Measurements from ENCODE around the gene PTPRE. TPM values are rescaled to one million over a fixed set of nuclear protein-coding genes. Genes with fewer than 3 reads are reported as not detected.
A peak's percentile ranks its signal among the peaks of the same experiment; 100 is the strongest.

Gene PTPRE
- total and polyA plus RNA-seq, 8 donors, result 6.8 to 88.7 (median 9.3) TPM

DNA sequence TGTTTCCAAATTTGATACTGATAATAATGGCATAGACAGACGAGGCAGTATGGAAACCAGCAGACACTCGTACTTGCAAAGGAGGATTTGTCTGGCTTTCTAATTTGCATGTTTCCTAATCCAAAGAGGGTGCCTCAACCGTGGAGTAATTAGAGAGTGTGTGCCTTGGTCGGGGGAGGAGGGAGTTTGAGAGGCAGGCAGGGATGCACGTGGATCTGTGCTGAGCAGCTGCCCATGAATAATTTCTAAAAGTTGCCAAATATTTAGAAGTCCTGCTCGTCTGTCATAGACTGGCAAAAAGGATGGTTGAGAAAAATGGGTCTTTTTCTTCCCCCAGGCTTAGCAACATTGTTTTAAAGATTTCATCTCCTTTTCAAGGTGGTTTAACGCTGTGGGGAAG is 69.4 kb downstream of the PTPRE start:
- no peak overlapping the region for H3K4me3 ChIP-seq
- peaks cover 0 to 8% of the 10 kb centered on the region in 2 donors for H3K9me3 ChIP-seq
- peaks cover 18 to 83% of the 10 kb centered on the region in 2 donors for H3K4me1 ChIP-seq
- TF ChIP-seq CTCF (IDR thresholded peaks at IDR 0.05), result no peak
- H3K27ac ChIP-seq, result peak overlapping the region; percentile 72 to 81
- ATAC-seq (peak; percentile 7), DNase-seq (no peak)
- no peaks in the 10 kb centered on the region for H3K27me3 ChIP-seq
- no peaks in the 10 kb centered on the region for H3K36me3 ChIP-seq
- intact Hi-C loops (cut with DNase I), result no loop called here

DNA sequence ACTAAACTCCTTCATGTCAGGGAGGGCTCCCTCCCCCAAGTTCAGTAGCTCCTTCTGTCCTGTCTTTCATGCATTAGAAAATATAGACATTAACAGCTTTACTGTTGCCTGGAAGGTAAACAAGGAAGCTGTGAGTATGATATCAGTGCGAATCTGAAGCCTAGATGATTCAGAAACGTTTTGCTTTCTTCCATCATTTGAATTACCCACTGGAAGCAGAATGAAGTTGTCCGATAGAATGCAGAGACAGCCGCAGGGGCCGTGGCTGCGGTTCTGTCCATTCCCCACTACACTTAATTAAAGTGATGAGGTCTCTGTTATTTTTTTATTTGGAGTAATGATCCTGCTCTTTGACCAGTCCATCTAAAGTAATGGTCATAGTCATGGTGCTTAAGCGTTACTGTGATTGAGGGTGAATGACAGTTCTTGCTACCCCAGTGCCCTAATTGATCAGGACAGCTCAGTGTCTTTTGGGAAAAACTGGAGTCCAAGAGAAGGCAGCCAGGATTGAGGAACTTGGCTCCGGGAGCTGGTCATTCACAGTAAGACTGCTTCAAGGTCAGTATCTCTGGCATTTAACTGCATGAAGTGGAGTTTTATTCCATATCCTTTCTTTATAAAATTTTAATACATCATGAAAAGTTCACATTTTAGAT is 69.9 kb downstream of the PTPRE start:
- TF ChIP-seq CTCF (IDR thresholded peaks at IDR 0.05), result no peak
- peak; percentile 11 for ATAC-seq
- no peak for DNase-seq
- Histone ChIP-seq H3K4me3 (no peak overlapping the region), H3K27ac (peak overlapping the region; percentile 72 to 81), H3K27me3 (no peaks in the 10 kb centered on the region), H3K4me1 (peaks cover 18 to 77% of the 10 kb centered on the region in 2 donors), H3K9me3 (peaks cover 0 to 8% of the 10 kb centered on the region in 2 donors), H3K36me3 (no peaks in the 10 kb centered on the region)
- intact Hi-C loops (cut with DNase I), result no loop called here

DNA sequence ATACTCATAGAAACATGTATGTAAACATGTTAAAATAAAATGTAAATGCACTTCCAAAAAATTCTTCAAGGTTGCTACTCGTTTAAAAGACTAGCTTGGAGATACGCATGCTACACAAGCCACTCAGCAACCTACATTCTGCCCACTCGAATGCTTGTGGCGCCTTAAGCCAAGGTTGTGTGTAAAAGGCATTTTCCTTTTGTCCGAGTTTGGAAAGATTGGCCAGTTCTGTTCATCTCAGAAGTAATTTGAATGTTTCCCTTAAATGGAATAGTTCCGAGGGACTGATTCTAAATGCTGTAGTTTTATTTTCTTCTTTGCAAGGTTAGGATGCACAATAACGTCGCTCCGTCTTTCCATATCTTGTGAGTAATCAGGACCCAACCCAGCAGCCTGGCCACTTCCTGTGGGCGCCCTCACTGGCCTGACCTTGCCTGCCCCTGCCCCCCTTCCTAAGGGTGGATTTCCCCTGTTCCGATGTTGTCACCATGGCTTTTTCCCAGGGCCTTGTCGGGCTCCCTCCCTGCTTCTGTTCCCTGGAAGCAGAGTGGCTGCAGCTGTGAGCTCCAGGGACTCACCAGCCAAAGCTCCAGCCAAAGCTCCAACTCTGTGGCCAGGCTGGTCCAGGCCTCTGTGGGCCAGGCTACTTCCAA is 70.6 kb downstream of the PTPRE start:
- H3K27ac ChIP-seq, result peak overlapping the region; percentile 72 to 81
- no peak for TF ChIP-seq CTCF (IDR thresholded peaks at IDR 0.05)
- peaks cover 18 to 74% of the 10 kb centered on the region in 2 donors for H3K4me1 ChIP-seq
- no peaks in the 10 kb centered on the region for H3K36me3 ChIP-seq
- intact Hi-C loops (cut with DNase I), result no loop called here
- H3K9me3 ChIP-seq, result peaks cover 0 to 8% of the 10 kb centered on the region in 2 donors
- H3K4me3 ChIP-seq, result no peak overlapping the region
- peak in 3 of 4 donors; percentile 56 to 86 (median 79) for DNase-seq
- ATAC-seq, result peak; percentile 88
- no peaks in the 10 kb centered on the region for H3K27me3 ChIP-seq

DNA sequence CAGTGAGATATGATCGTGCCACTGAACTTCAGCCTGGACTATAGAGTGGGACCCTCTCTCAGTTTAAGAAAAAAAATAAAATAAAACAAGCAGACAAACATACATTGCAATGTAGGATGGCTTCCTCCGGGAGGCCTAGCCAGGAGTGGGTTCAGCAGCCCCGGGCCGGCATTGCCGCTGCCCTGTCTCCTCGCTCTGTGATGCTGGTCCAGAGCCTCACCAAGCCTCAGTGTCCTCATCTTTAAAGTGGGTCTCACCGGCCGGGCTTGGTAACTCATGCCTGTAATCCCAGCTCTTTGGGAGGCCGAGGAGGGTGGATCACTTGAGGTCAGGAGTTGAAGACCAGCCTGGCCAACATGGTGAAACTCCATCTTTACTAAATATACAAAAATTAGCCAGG is 71.6 kb downstream of the PTPRE start:
- Histone ChIP-seq H3K4me3 (no peak overlapping the region), H3K27ac (peak overlapping the region; percentile 72 to 81), H3K27me3 (no peaks in the 10 kb centered on the region), H3K4me1 (peaks cover 18 to 68% of the 10 kb centered on the region in 2 donors), H3K9me3 (peaks cover 0 to 8% of the 10 kb centered on the region in 2 donors), H3K36me3 (no peaks in the 10 kb centered on the region)
- TF ChIP-seq CTCF (IDR thresholded peaks at IDR 0.05), result no peak
- no peak for DNase-seq
- no peak for ATAC-seq
- intact Hi-C loops (cut with DNase I), result no loop called here

DNA sequence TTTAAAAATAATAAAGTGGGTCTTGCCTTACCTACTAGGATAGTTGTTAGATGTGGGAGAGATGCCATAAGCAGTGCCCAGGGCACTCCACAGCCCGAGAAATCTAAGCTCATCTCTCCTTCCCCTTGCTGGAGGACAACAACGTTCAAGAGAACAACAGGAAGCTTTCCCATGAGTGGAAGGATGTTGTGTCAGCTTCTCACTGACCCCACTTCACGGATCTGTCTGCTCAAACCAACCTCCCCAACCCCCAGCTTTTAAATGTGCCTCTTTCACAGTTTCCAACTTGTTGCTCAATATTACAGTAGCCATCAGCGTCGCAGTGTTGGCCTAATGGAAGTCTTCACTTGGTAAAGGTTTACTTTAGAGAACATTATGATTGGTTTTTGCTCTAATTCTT is 72.1 kb downstream of the PTPRE start:
- TF ChIP-seq CTCF (IDR thresholded peaks at IDR 0.05), result no peak
- no peak overlapping the region for H3K4me3 ChIP-seq
- no peaks in the 10 kb centered on the region for H3K36me3 ChIP-seq
- H3K27me3 ChIP-seq, result no peaks in the 10 kb centered on the region
- peaks cover 18 to 67% of the 10 kb centered on the region in 2 donors for H3K4me1 ChIP-seq
- intact Hi-C loops (cut with DNase I), result no loop called here
- ATAC-seq, result no peak
- H3K9me3 ChIP-seq, result peaks cover 0 to 8% of the 10 kb centered on the region in 2 donors
- peak in 1 of 4 donors; percentile 31 for DNase-seq
- H3K27ac ChIP-seq, result peak overlapping the region; percentile 4 to 81
